GM19395 (cell line): ENCODE measurements around the gene FAM229A.
"Not testable (repeated sequence)": the region's sequence is repeated elsewhere in the genome, so short reads cannot be mapped to it uniquely, and the experiment has no call there.

ENCODE experiments used
- ATAC-seq: cut with Tn5 transposase; IDR thresholded peaks from one replicate; pipeline ENCODE4 v1.9.1; 2021; ENCODE audit warnings: mild to moderate bottlenecking, moderate library complexity; ENCODE audit not compliant: unreplicated experiment

Gene FAM229A

GRCh38 chr1:32362474-32363313 lies at the start of gene FAM229A, which contains the start of gene TSSK3:
Gene FAM229A, minus strand, starts transcription at chr1:32362485. Its CDS starts 394 bp downstream, at chr1:32362091.
Gene TSSK3, plus strand, starts transcription at chr1:32362539. Its CDS starts 163 bp downstream, at chr1:32362702.
- no peak for ATAC-seq

- no peak for ATAC-seq
Observed at GRCh38 chr1:32411261-32411660, 49.0 kb upstream of the FAM229A start.

- no peak for ATAC-seq
Observed at GRCh38 chr1:32406629-32407111, 44.4 kb upstream of the FAM229A start.

- ATAC-seq, result no peak
Observed at GRCh38 chr1:32405672-32406467, 43.6 kb upstream of the FAM229A start.

- no peak for ATAC-seq
Observed at GRCh38 chr1:32404946-32405345, 42.7 kb upstream of the FAM229A start.

GRCh38 chr1:32400876-32401631 lies 38.8 kb upstream of the FAM229A start:
- no peak for ATAC-seq

GRCh38 chr1:32399843-32400242 lies 37.6 kb upstream of the FAM229A start:
- no peak for ATAC-seq

GRCh38 chr1:32398401-32398800 lies 36.1 kb upstream of the FAM229A start:
- ATAC-seq, result no peak

- not testable (repeated sequence) for ATAC-seq
Observed at GRCh38 chr1:32396524-32396923, 34.2 kb upstream of the FAM229A start.

- no peak for ATAC-seq
Observed at GRCh38 chr1:32394890-32395432, 32.7 kb upstream of the FAM229A start.

GRCh38 chr1:32394141-32394889 lies 32.0 kb upstream of the FAM229A start, which contains the start of gene BSDC1:
Gene BSDC1, minus strand, starts transcription at chr1:32394441. Its CDS starts 27 bp downstream, at chr1:32394414.
- ATAC-seq, result peak; percentile 97

- ATAC-seq, result peak; percentile 24
Observed at GRCh38 chr1:32393832-32394140, 31.5 kb upstream of the FAM229A start.

- ATAC-seq, result no peak
Observed at GRCh38 chr1:32393136-32393535, 30.9 kb upstream of the FAM229A start.

- ATAC-seq, result no peak
Observed at GRCh38 chr1:32392325-32392724, 30.0 kb upstream of the FAM229A start.

- no peak for ATAC-seq
Observed at GRCh38 chr1:32390904-32391870, 28.9 kb upstream of the FAM229A start.

GRCh38 chr1:32388641-32389040 lies 26.4 kb upstream of the FAM229A start:
- ATAC-seq, result no peak

GRCh38 chr1:32386676-32387392 lies 24.5 kb upstream of the FAM229A start:
- ATAC-seq, result no peak

- ATAC-seq, result no peak
Observed at GRCh38 chr1:32380057-32380456, 17.8 kb upstream of the FAM229A start.
